ENCODE data around the gene CRKL. TPM values are rescaled to one million over a fixed set of nuclear protein-coding genes. Genes with fewer than 3 reads are reported as not detected.

The CRKL gene
- polyA plus RNA-seq (ENCODE audit: insufficient read length in 12 of 12), result 10 to 100 TPM in 11 of 12 donors, not detected in 1; 44.7 to 57.0 (median 51.8) TPM
- long read RNA-seq, donor 1, full-length matches to known transcripts, result 15 of 22 reads
- long read RNA-seq, donor 1, partial matches to known transcripts, result 7 of 22 reads
- long read RNA-seq, donor 1, other reads (novel, unspliced or antisense), result 0 of 22 reads
- long read RNA-seq, donor 2, full-length matches to known transcripts, result 24 of 31 reads
- long read RNA-seq, donor 2, partial matches to known transcripts, result 7 of 31 reads
- long read RNA-seq, donor 2, other reads (novel, unspliced or antisense), result 0 of 31 reads
- long read RNA-seq, donor 3, full-length matches to known transcripts, result 12 of 19 reads
- long read RNA-seq, donor 3, partial matches to known transcripts, result 7 of 19 reads
- long read RNA-seq, donor 3, other reads (novel, unspliced or antisense), result 0 of 19 reads
- long read RNA-seq, donor 4, full-length matches to known transcripts, result 6 of 6 reads
- long read RNA-seq, donor 4, partial matches to known transcripts, result 0 of 6 reads
- long read RNA-seq, donor 4, other reads (novel, unspliced or antisense), result 0 of 6 reads
- long read RNA-seq, donor 5, full-length matches to known transcripts, result 15 of 20 reads
- long read RNA-seq, donor 5, partial matches to known transcripts, result 5 of 20 reads
- long read RNA-seq, donor 5, other reads (novel, unspliced or antisense), result 0 of 20 reads
- long read RNA-seq, donor 6, full-length matches to known transcripts, result 9 of 9 reads
- long read RNA-seq, donor 6, partial matches to known transcripts, result 0 of 9 reads
- long read RNA-seq, donor 6, other reads (novel, unspliced or antisense), result 0 of 9 reads
- long read RNA-seq, donor 7, full-length matches to known transcripts, result 5 of 10 reads
- long read RNA-seq, donor 7, partial matches to known transcripts, result 5 of 10 reads
- long read RNA-seq, donor 7, other reads (novel, unspliced or antisense), result 0 of 10 reads
- long read RNA-seq, donor 8, full-length matches to known transcripts, result 17 of 22 reads
- long read RNA-seq, donor 8, partial matches to known transcripts, result 5 of 22 reads
- long read RNA-seq, donor 8, other reads (novel, unspliced or antisense), result 0 of 22 reads
- long read RNA-seq, donor 9, full-length matches to known transcripts, result 11 of 43 reads
- long read RNA-seq, donor 9, partial matches to known transcripts, result 32 of 43 reads
- long read RNA-seq, donor 9, other reads (novel, unspliced or antisense), result 0 of 43 reads
- long read RNA-seq, donor 10, full-length matches to known transcripts, result 20 of 20 reads
- long read RNA-seq, donor 10, partial matches to known transcripts, result 0 of 20 reads
- long read RNA-seq, donor 10, other reads (novel, unspliced or antisense), result 0 of 20 reads
- long read RNA-seq, donor 11, full-length matches to known transcripts, result 17 of 57 reads
- long read RNA-seq, donor 11, partial matches to known transcripts, result 40 of 57 reads
- long read RNA-seq, donor 11, other reads (novel, unspliced or antisense), result 0 of 57 reads

- DNase-seq, result peak; percentile 97
These were observed at the start of gene CRKL for GRCh38 chr22:20916916-20917810. TSS of gene CRKL (plus strand) at chr22:20917407. CDS start at chr22:20917935, 528 bp downstream.

- DNase-seq, result no peak
These were observed 48.9 kb upstream of the CRKL start for GRCh38 chr22:20868025-20868962.

- no peak for DNase-seq
These were observed 48.0 kb upstream of the CRKL start for GRCh38 chr22:20869234-20869633.

- DNase-seq, result no peak
These were observed 44.0 kb upstream of the CRKL start for GRCh38 chr22:20873214-20873613.

GRCh38 chr22:20875296-20875695 is 41.9 kb upstream of the CRKL start:
- DNase-seq, result no peak

GRCh38 chr22:20877715-20878114 is 39.5 kb upstream of the CRKL start:
- DNase-seq, result no peak

- DNase-seq, result no peak
These were observed 36.0 kb upstream of the CRKL start for GRCh38 chr22:20881231-20881630.

GRCh38 chr22:20881869-20882815 is 35.1 kb upstream of the CRKL start:
- no peak for DNase-seq

- DNase-seq, result no peak
These were observed 34.4 kb upstream of the CRKL start for GRCh38 chr22:20882855-20883254.

- DNase-seq, result no peak
These were observed 32.8 kb upstream of the CRKL start for GRCh38 chr22:20884454-20884853.

- no peak for DNase-seq
These were observed 32.1 kb upstream of the CRKL start for GRCh38 chr22:20885017-20885556.

- DNase-seq, result peak; percentile 31
These were observed 31.5 kb upstream of the CRKL start for GRCh38 chr22:20885557-20886323.

GRCh38 chr22:20887375-20887774 is 29.8 kb upstream of the CRKL start:
- DNase-seq, result no peak

- no peak for DNase-seq
These were observed 28.0 kb upstream of the CRKL start for GRCh38 chr22:20889025-20889704.

GRCh38 chr22:20889904-20890540 is 27.2 kb upstream of the CRKL start:
- DNase-seq, result no peak

GRCh38 chr22:20890975-20891374 is 26.2 kb upstream of the CRKL start:
- no peak for DNase-seq
